IMR-90 (cell line): ENCODE results near the gene SLC30A2. TPM values are rescaled to one million over a fixed set of nuclear protein-coding genes. Genes with fewer than 3 reads are reported as not detected.

Experiments
- ATAC-seq: fragments of 200-7000 bp; cut with Tn5 transposase; 2 replicates; pipeline ENCODE4 v1.9.1; 2020; ENCODE audit warnings: low read depth, mild to moderate bottlenecking, moderate library complexity
- BruUV-seq: library from RNA; stranded (reverse); fragments of 400-500 nt; replicated peaks from 2 replicates; lab custom pipeline; 2021; lab: Mats Ljungman, UMichigan
- CTCF ChIA-PET: fragments of 300-600 bp; formaldehyde crosslinking; extraction: SDS; loops from one replicate; lab custom pipeline; 2021; ENCODE audit warnings: antibody characterized with exemption; lab: Yijun Ruan, JAX
- POLR2A ChIA-PET: fragments of 300-600 bp; sonication (Branson Sonifier 250); formaldehyde crosslinking; loops from one replicate; lab custom pipeline; 2022; ENCODE audit warnings: antibody characterized with exemption; ENCODE audit not compliant: unreplicated experiment; lab: Charles Lee
- DNase-seq: peaks from one replicate; pipeline ENCODE4 v3.0.0; 2013
- H2AFZ ChIP-seq: replicated peaks from 2 replicates; pipeline ENCODE3; 2013; ENCODE audit warnings: low read length, mild to moderate bottlenecking; ENCODE audit not compliant: poor library complexity
- H2AK5ac ChIP-seq: 2 replicates; pipeline ENCODE4 v1.6.1; 2013; ENCODE audit warnings: low read depth, low read length, inconsistent platforms
- H2AK9ac ChIP-seq: replicated peaks from 2 replicates; pipeline ENCODE3; 2013; ENCODE audit warnings: mild to moderate bottlenecking, low read depth, low read length, moderate library complexity; ENCODE audit not compliant: poor library complexity
- H2BK120ac ChIP-seq: 2 replicates; pipeline ENCODE4 v1.6.1; 2013; ENCODE audit warnings: low read depth, low read length, inconsistent platforms
- H2BK15ac ChIP-seq: 3 replicates; pipeline ENCODE4 v1.6.1; 2013; ENCODE audit warnings: low read depth, low read length, inconsistent platforms
- H2BK20ac ChIP-seq: 2 replicates; pipeline ENCODE4 v1.6.1; 2013; ENCODE audit warnings: low read depth, mild to moderate bottlenecking, inconsistent platforms, low read length, moderate library complexity
- H2BK5ac ChIP-seq: 2 replicates; pipeline ENCODE4 v1.6.1; 2013; ENCODE audit warnings: mild to moderate bottlenecking, low read depth, low read length, inconsistent platforms; ENCODE audit not compliant: poor library complexity, severe bottlenecking
- H3K14ac ChIP-seq: replicated peaks from 2 replicates; pipeline ENCODE4 v1.6.1; 2013; ENCODE audit warnings: low read depth, low read length, inconsistent platforms
- H3K18ac ChIP-seq: 2 replicates; pipeline ENCODE4 v1.6.1; 2013; ENCODE audit warnings: low read depth, low read length, control low read depth
- H3K23ac ChIP-seq: 2 replicates; pipeline ENCODE4 v1.6.1; 2013; ENCODE audit warnings: low read depth, low read length, inconsistent platforms
- H3K27ac ChIP-seq: 2 replicates; pipeline ENCODE4 v1.5.1; 2013; ENCODE audit warnings: mild to moderate bottlenecking, control low read depth, low read length; ENCODE audit not compliant: insufficient read depth
- H3K27me3 ChIP-seq: 2 replicates; pipeline ENCODE4 v1.6.1; 2013; ENCODE audit warnings: low read length; ENCODE audit not compliant: control insufficient read depth, insufficient read depth
- H3K36me3 ChIP-seq: 2 replicates; pipeline ENCODE4 v1.6.1; 2013; ENCODE audit warnings: low read length, mixed read lengths; ENCODE audit not compliant: control insufficient read depth, insufficient read depth
- H3K4ac ChIP-seq: 2 replicates; pipeline ENCODE4 v1.6.1; 2013; ENCODE audit warnings: low read depth, low read length, inconsistent platforms
- H3K4me1 ChIP-seq: 2 replicates; pipeline ENCODE4 v1.6.1; 2013; ENCODE audit warnings: low read length, mixed read lengths; ENCODE audit not compliant: control insufficient read depth, insufficient read depth
- H3K4me2 ChIP-seq: 2 replicates; pipeline ENCODE4 v1.6.1; 2013; ENCODE audit warnings: low read depth, mild to moderate bottlenecking, control low read depth, low read length, moderate library complexity
- H3K4me3 ChIP-seq: 2 replicates; pipeline ENCODE4 v1.5.1; 2013; ENCODE audit warnings: low read depth, mild to moderate bottlenecking, control low read depth, low read length, moderate library complexity; ENCODE audit not compliant: insufficient read depth
- H3K56ac ChIP-seq: 2 replicates; pipeline ENCODE4 v1.6.1; 2013; ENCODE audit warnings: low read length, inconsistent platforms; ENCODE audit not compliant: insufficient read depth; ENCODE audit errors: extremely low read depth
- H3K79me1 ChIP-seq, 2 experiments: 2 replicates each; pipeline ENCODE4 v1.6.1; 2013; ENCODE audit warnings: low read length in 2 of 2, inconsistent platforms in 1 of 2, low read depth in 1 of 2
- H3K9ac ChIP-seq: 2 replicates; pipeline ENCODE4 v1.6.1; 2013; ENCODE audit warnings: low read depth, low read length, control low read depth
- H3K9me1 ChIP-seq: 2 replicates; pipeline ENCODE4 v1.6.1; 2013; ENCODE audit warnings: low read length, inconsistent platforms; ENCODE audit not compliant: insufficient read depth
- H3K9me3 ChIP-seq: 2 replicates; pipeline ENCODE4 v1.6.1; 2013; ENCODE audit warnings: low read length; ENCODE audit not compliant: control insufficient read depth, insufficient read depth
- H4K20me1 ChIP-seq: 2 replicates; pipeline ENCODE4 v1.6.1; 2013; ENCODE audit warnings: low read length, inconsistent platforms; ENCODE audit not compliant: insufficient read depth
- H4K5ac ChIP-seq: 2 replicates; pipeline ENCODE4 v1.6.1; 2013; ENCODE audit warnings: mild to moderate bottlenecking, low read depth, low read length, control low read depth
- H4K8ac ChIP-seq, 2 experiments: 2 replicates each; pipeline ENCODE4 v1.6.1; 2013; ENCODE audit warnings: low read depth in 2 of 2, low read length in 2 of 2, control low read depth in 1 of 2, inconsistent platforms in 1 of 2
- H4K91ac ChIP-seq: 2 replicates; pipeline ENCODE4 v1.6.1; 2013; ENCODE audit warnings: low read depth, low read length, inconsistent platforms; ENCODE audit not compliant: insufficient read depth
- CEBPB ChIP-seq: IDR thresholded peaks from 2 replicates; pipeline ENCODE4 v1.6.1; 2012; ENCODE audit warnings: low read depth, low read length, improper control_type of control experiment
- CHD1 ChIP-seq: IDR thresholded peaks from 2 replicates; pipeline ENCODE4 v1.6.1; 2012; ENCODE audit warnings: low read depth, low read length, improper control_type of control experiment
- CTCF ChIP-seq: conservative IDR thresholded peaks from 2 replicates; pipeline ENCODE4 v1.5.1; 2012; ENCODE audit warnings: mild to moderate bottlenecking, low read depth, low read length, improper control_type of control experiment
- ELK1 ChIP-seq: fragments of 150-350 bp; IDR thresholded peaks from 2 replicates; pipeline ENCODE4 v1.6.1; 2016; ENCODE audit warnings: low read depth, mild to moderate bottlenecking, low read length, moderate library complexity, borderline replicate concordance
- FOS ChIP-seq: fragments of 150-350 bp; IDR thresholded peaks from 2 replicates; pipeline ENCODE4 v1.6.1; 2016; ENCODE audit warnings: low read depth, low read length
- MAZ ChIP-seq: IDR thresholded peaks from 2 replicates; pipeline ENCODE4 v1.6.1; 2012; ENCODE audit warnings: low read depth, mild to moderate bottlenecking, low read length, improper control_type of control experiment, moderate library complexity, borderline replicate concordance
- MXI1 ChIP-seq: IDR thresholded peaks from 2 replicates; pipeline ENCODE4 v1.6.1; 2012; ENCODE audit warnings: low read depth, mild to moderate bottlenecking, low read length, moderate library complexity, borderline replicate concordance
- NFE2L2 ChIP-seq: fragments of 150-350 bp; IDR thresholded peaks from 2 replicates; pipeline ENCODE4 v1.6.1; 2016; ENCODE audit warnings: low read depth, mild to moderate bottlenecking, low read length
- POLR2A ChIP-seq: IDR thresholded peaks from 2 replicates; pipeline ENCODE4 v1.6.1; 2012; ENCODE audit warnings: mild to moderate bottlenecking, low read depth, low read length
- RAD21 ChIP-seq: IDR thresholded peaks from 2 replicates; pipeline ENCODE4 v1.6.1; 2012; ENCODE audit warnings: low read length, improper control_type of control experiment
- RCOR1 ChIP-seq: IDR thresholded peaks from 2 replicates; pipeline ENCODE4 v1.6.1; 2012; ENCODE audit warnings: mild to moderate bottlenecking, low read length, improper control_type of control experiment; ENCODE audit not compliant: insufficient replicate concordance
- RFX5 ChIP-seq: IDR thresholded peaks from 2 replicates; pipeline ENCODE4 v1.8.0; 2012; ENCODE audit warnings: low read depth, mild to moderate bottlenecking, low read length, moderate library complexity
- SMC3 ChIP-seq: fragments of 150-350 bp; IDR thresholded peaks from 2 replicates; pipeline ENCODE4 v1.6.1; 2016; ENCODE audit warnings: low read depth, mild to moderate bottlenecking, antibody characterized with exemption, low read length, moderate library complexity
- USF2 ChIP-seq: fragments of 150-350 bp; IDR thresholded peaks from 2 replicates; pipeline ENCODE4 v1.6.1; 2017; ENCODE audit warnings: mild to moderate bottlenecking, antibody characterized with exemption, low read length, low read depth
- WGBS, 2 experiments: methylation state at CpG; one replicate each; pipeline versions ENCODE4 v1.1.5 to v1.1.7; 2013; ENCODE audit warnings: missing lambda C conversion rate in 2 of 2; ENCODE audit not compliant: insufficient read length in 1 of 2; ENCODE audit errors: extremely low coverage in 2 of 2; 5-methylcytosine and 5-hydroxymethylcytosine counted together
- dilution Hi-C: fragments of 300-500 bp; cut with HindIII; formaldehyde crosslinking; loops from one replicate; pipeline ENCODE4 v1.14.3; 2018; ENCODE audit warnings: low sequenced_read_pairs; ENCODE audit not compliant: unreplicated experiment
- in situ Hi-C: fragments of 300-500 bp; cut with MboI; formaldehyde crosslinking; loops from 3 replicates; pipeline ENCODE4 v1.14.3; 2019; ENCODE audit warnings: low sequenced_read_pairs, inconsistent platforms, mixed read lengths
- intact Hi-C: fragments of 100-400 bp; cut with micrococcal nuclease; formaldehyde crosslinking; loops from 2 replicates; pipeline ENCODE4 v1.10.0; 2022
- polyA plus RNA-seq, 3 experiments: library from polyadenylated mRNA; depleted of rRNA; stranded (reverse); fragments of >200 nt; gene quantifications; 2 replicates each; pipeline ENCODE4 v1.2.3, GENCODE V29; 2012; ENCODE audit warnings: low replicate concordance in 1 of 3
- total RNA-seq: library from RNA; depleted of rRNA; stranded (reverse); fragments of >200 nt; gene quantifications from 2 replicates; pipeline ENCODE4 v1.2.3, GENCODE V29; 2012

The SLC30A2 gene
- total and polyA plus RNA-seq, 2 of the 4 experiments (the other 2 are of a cell fraction), result not detected

- dilution Hi-C loops, result no loop called here
- peaks cover 15% of the 10 kb centered on the region for H3K9me1 ChIP-seq
- no peak overlapping the region for H2BK120ac ChIP-seq
- POLR2A ChIA-PET, result no interaction called here
- ATAC-seq (no peak), DNase-seq (no peak)
- H3K79me1 ChIP-seq, result peaks cover 10 to 35% of the 10 kb centered on the region in 2 experiments; a peak in 3 of 4 replicates
- no peak overlapping the region for H2AFZ ChIP-seq
- no peak for TF ChIP-seq POLR2A
- no peak for TF ChIP-seq SMC3
- no peak for TF ChIP-seq FOS
- TF ChIP-seq CEBPB, result no peak
- no peak for TF ChIP-seq CHD1
- no peak for TF ChIP-seq RCOR1
- TF ChIP-seq MAZ, result no peak
- TF ChIP-seq ELK1, result no peak
- TF ChIP-seq RFX5, result no peak
- no peak for TF ChIP-seq CTCF
- no peak for TF ChIP-seq USF2
- TF ChIP-seq NFE2L2, result no peak
- TF ChIP-seq MXI1, result no peak
- TF ChIP-seq RAD21, result no peak
- no peaks in the 10 kb centered on the region for H4K20me1 ChIP-seq
- no peak overlapping the region for H3K56ac ChIP-seq
- H3K36me3 ChIP-seq, result no peaks in the 10 kb centered on the region
- no peak overlapping the region for H3K27ac ChIP-seq
- no peak overlapping the region for H2BK20ac ChIP-seq
- no peak overlapping the region for H3K14ac ChIP-seq
- no peak overlapping the region for H3K4ac ChIP-seq
- BruUV-seq, result no TSS peak
- H4K8ac ChIP-seq, result no peak overlapping the region
- H3K9me3 ChIP-seq, result no peaks in the 10 kb centered on the region
- no peak overlapping the region for H4K5ac ChIP-seq
- no peak overlapping the region for H3K4me2 ChIP-seq
- H3K27me3 ChIP-seq, result no peaks in the 10 kb centered on the region
- no peak overlapping the region for H2AK9ac ChIP-seq
- CTCF ChIA-PET, result interaction anchor here (1.8 kb wide), 1 partner anchor 99 kb away, joined by 6 read pairs; no protein-coding TSS in a partner anchor
- H3K23ac ChIP-seq, result no peak overlapping the region
- no peak overlapping the region for H2BK15ac ChIP-seq
- H3K4me3 ChIP-seq, result no peak overlapping the region
- H3K18ac ChIP-seq, result no peak overlapping the region
- H3K9ac ChIP-seq, result no peak overlapping the region
- no peak overlapping the region for H2AK5ac ChIP-seq
- intact Hi-C loops, result loop anchor here (5.0 kb wide), 1 partner anchor 47 kb away; no protein-coding TSS in a partner anchor
- no peak overlapping the region for H4K91ac ChIP-seq
- 100% methylated on average over 1 of the region's 3 CpGs; no CpG with 5 or more reads in 1 of the 2 experiments for WGBS, 2 experiments
- in situ Hi-C loops, result loop anchor here (5.0 to 10.0 kb wide), 2 partner anchors 97 to 170 kb away; no protein-coding TSS in a partner anchor
- H2BK5ac ChIP-seq, result no peak overlapping the region
- H3K4me1 ChIP-seq, result peaks cover 14% of the 10 kb centered on the region
Measured at GRCh38 chr1:25994402-25995150, 51.3 kb downstream of the SLC30A2 start.
